Sigmoid colon (tissue), 7 donors: ENCODE results near the gene EEFSEC. TPM values are rescaled to one million over a fixed set of nuclear protein-coding genes. Genes with fewer than 3 reads are reported as not detected.

Experiments used
- DNase-seq: peaks from one replicate; pipeline ENCODE4 v3.0.0-alpha.2; 2019
- H3K27ac ChIP-seq, 4 donors: fragments of 200-600 bp; sonication (generic); one replicate each; pipeline ENCODE4 v1.5.1; 2016 to 2019; ENCODE audit warnings: mild to moderate bottlenecking in 1 of 4
- H3K27me3 ChIP-seq, 3 donors: fragments of 200-600 bp; sonication (generic); one replicate each; pipeline ENCODE4 v1.5.1; 2019; ENCODE audit warnings: mild to moderate bottlenecking in 1 of 3
- H3K36me3 ChIP-seq, 4 donors: fragments of 200-600 bp; sonication (generic); one replicate each; pipeline ENCODE4 v1.5.1; 2016 to 2019
- H3K4me1 ChIP-seq, 4 donors: fragments of 200-600 bp; sonication (generic); one replicate each; pipeline ENCODE4 v1.5.1; 2017 to 2019
- H3K4me3 ChIP-seq, 4 donors: fragments of 200-600 bp; sonication (generic); one replicate each; pipeline ENCODE4 v1.5.1; 2017 to 2019; ENCODE audit warnings: mild to moderate bottlenecking in 2 of 4, moderate library complexity in 1 of 4
- H3K9me3 ChIP-seq, 4 donors: fragments of 200-600 bp in 3 of 4; sonication (generic) in 3 of 4; one replicate each; pipeline versions ENCODE4 v1.5.1 to v1.6.1; 2013 to 2019
- EP300 ChIP-seq, 4 donors: sonication (generic); formaldehyde crosslinking; IDR thresholded peaks; one replicate each; pipeline ENCODE4 v1.6.1; 2017; ENCODE audit warnings: antibody characterized with exemption in 4 of 4
- POLR2A ChIP-seq, 2 donors: fragments of 450-650 bp; IDR thresholded peaks; one replicate each; pipeline ENCODE4 v1.6.1; 2016; ENCODE audit warnings: antibody characterized with exemption in 2 of 2, mild to moderate bottlenecking in 2 of 2, moderate library complexity in 2 of 2
- POLR2AphosphoS5 ChIP-seq, 4 donors: sonication (generic); formaldehyde crosslinking; IDR thresholded peaks; one replicate each; pipeline ENCODE4 v1.6.1; 2017; ENCODE audit warnings: antibody characterized with exemption in 4 of 4
- WGBS, 2 donors: extraction: QIAGEN DNeasy Blood & Tissue Kit; methylation state at CpG; one replicate each; pipeline ENCODE4 v1.1.7; 2013; 5-methylcytosine and 5-hydroxymethylcytosine counted together
- intact Hi-C: fragments of 100-400 bp; cut with DNase I; formaldehyde crosslinking; loops from one replicate; pipeline ENCODE4 v1.15.1; 2023
- polyA plus RNA-seq, 3 donors: library from polyadenylated mRNA; stranded (reverse); fragments of 200-250 nt; gene quantifications; one replicate each; pipeline ENCODE4 v1.2.3, GENCODE V29; 2013
- total RNA-seq, 4 donors: library from RNA; depleted of rRNA; stranded (reverse); fragments of >200 nt; gene quantifications; one replicate each; pipeline ENCODE4 v1.1.0, GENCODE V29; 2016
- TF ChIP-seq, protein P1 (sequence below), 4 experiments: fragments of 450-650 bp in 3 of 4; fragments of 200-600 bp in 1 of 4; IDR thresholded peaks; one replicate each; pipeline ENCODE4 v1.5.1; 2016 to 2019; ENCODE audit warnings: antibody characterized with exemption in 4 of 4, mild to moderate bottlenecking in 3 of 4, moderate library complexity in 2 of 4
- donor health status: healthy with polysubstance abuse.
- donor health status: Bipolar disorder and iron deficiency.
- donor health status: healthy.

Gene EEFSEC
- total and polyA plus RNA-seq, 7 donors, result 5.3 to 16.1 (median 12.2) TPM

DNA sequence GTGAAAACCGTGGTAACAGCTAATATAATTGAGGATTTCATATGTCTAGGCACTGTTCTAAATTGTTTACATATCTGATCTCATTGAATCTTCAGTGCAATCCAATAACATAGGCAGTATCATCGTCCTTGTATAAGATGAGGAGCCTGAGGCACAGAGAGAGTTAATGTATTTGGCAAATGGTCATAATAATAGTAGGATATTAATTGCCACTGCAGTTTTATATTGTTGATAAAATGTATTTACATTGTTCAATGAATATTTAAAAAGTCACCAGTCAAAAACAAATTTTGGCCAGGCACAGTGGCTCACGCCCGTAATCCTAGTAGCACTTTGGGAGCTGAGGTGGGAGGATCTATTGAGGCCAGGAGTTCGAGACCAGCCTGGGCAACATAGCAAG lies 88.5 kb downstream of the EEFSEC start:
- Histone ChIP-seq H3K4me3 (no peak overlapping the region), H3K27ac (no peak overlapping the region), H3K4me1 (peaks cover 0 to 17% (median 7%) of the 10 kb centered on the region in 4 donors), H3K27me3 (no peaks in the 10 kb centered on the region), H3K9me3 (no peaks in the 10 kb centered on the region), H3K36me3 (peaks cover 0 to 2% (median 0%) of the 10 kb centered on the region in 4 donors)
- TF ChIP-seq, protein P1, sequence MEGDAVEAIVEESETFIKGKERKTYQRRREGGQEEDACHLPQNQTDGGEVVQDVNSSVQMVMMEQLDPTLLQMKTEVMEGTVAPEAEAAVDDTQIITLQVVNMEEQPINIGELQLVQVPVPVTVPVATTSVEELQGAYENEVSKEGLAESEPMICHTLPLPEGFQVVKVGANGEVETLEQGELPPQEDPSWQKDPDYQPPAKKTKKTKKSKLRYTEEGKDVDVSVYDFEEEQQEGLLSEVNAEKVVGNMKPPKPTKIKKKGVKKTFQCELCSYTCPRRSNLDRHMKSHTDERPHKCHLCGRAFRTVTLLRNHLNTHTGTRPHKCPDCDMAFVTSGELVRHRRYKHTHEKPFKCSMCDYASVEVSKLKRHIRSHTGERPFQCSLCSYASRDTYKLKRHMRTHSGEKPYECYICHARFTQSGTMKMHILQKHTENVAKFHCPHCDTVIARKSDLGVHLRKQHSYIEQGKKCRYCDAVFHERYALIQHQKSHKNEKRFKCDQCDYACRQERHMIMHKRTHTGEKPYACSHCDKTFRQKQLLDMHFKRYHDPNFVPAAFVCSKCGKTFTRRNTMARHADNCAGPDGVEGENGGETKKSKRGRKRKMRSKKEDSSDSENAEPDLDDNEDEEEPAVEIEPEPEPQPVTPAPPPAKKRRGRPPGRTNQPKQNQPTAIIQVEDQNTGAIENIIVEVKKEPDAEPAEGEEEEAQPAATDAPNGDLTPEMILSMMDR (IDR thresholded peaks at IDR 0.05), result no peak
- TF ChIP-seq POLR2AphosphoS5 (IDR thresholded peaks at IDR 0.05), result no peak
- TF ChIP-seq EP300 (IDR thresholded peaks at IDR 0.05), result no peak
- no peak for TF ChIP-seq POLR2A (IDR thresholded peaks at IDR 0.05)
- DNase-seq, result no peak
- 92 to 95% methylated on average over 5 of the region's 5 CpGs for WGBS, 2 donors
- intact Hi-C loops, result no loop called here

DNA sequence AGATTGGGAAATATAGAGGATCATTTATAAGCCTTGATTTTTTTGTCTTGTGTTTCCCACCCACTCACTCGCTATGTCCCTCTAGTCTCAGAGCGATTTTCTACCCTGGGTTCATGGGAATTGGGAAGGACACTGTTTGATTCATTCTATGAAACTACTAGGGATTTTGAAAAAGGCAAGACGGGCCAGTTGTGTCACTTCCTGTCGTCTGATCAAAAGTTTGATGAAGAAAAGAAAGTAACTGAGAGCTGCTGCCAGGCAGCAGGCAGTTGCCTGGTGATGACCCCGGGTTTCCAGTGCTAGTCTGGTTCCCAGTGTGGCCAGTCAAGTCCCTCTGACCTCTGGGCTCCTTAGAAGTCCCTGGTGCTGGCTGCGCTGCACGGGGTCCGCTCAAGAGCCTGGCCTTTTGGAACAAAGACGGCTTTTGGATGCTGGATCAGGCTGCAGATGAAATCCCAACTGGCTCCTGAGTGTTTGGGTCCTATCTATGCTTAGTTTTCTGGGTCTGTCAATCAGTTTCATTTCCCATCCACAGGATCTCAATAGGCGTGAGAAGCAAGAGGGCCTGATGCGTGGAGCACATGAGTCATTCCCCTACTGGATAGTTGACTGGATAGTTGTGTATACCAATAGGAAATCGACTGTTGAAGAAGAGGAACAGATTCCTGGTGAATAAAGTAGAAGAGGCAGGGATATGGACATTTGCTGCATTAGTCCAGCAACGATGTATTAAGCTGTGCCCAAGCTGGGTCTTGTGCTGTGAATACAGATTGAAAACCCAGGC lies 89.7 kb downstream of the EEFSEC start:
- intact Hi-C loops, result no loop called here
- peaks cover 0 to 15% (median 5%) of the 10 kb centered on the region in 4 donors for H3K36me3 ChIP-seq
- no peak overlapping the region for H3K4me3 ChIP-seq
- no peaks in the 10 kb centered on the region for H3K9me3 ChIP-seq
- 83 to 89% methylated on average over 13 of the region's 13 CpGs for WGBS, 2 donors
- TF ChIP-seq, protein P1 (IDR thresholded peaks at IDR 0.05), result no peak
- TF ChIP-seq POLR2AphosphoS5 (IDR thresholded peaks at IDR 0.05) (no peak), POLR2A (IDR thresholded peaks at IDR 0.05) (no peak)
- no peak overlapping the region for H3K27ac ChIP-seq
- H3K27me3 ChIP-seq, result no peaks in the 10 kb centered on the region
- peaks cover 0 to 6% (median 3%) of the 10 kb centered on the region in 4 donors for H3K4me1 ChIP-seq
- DNase-seq, result no peak

DNA sequence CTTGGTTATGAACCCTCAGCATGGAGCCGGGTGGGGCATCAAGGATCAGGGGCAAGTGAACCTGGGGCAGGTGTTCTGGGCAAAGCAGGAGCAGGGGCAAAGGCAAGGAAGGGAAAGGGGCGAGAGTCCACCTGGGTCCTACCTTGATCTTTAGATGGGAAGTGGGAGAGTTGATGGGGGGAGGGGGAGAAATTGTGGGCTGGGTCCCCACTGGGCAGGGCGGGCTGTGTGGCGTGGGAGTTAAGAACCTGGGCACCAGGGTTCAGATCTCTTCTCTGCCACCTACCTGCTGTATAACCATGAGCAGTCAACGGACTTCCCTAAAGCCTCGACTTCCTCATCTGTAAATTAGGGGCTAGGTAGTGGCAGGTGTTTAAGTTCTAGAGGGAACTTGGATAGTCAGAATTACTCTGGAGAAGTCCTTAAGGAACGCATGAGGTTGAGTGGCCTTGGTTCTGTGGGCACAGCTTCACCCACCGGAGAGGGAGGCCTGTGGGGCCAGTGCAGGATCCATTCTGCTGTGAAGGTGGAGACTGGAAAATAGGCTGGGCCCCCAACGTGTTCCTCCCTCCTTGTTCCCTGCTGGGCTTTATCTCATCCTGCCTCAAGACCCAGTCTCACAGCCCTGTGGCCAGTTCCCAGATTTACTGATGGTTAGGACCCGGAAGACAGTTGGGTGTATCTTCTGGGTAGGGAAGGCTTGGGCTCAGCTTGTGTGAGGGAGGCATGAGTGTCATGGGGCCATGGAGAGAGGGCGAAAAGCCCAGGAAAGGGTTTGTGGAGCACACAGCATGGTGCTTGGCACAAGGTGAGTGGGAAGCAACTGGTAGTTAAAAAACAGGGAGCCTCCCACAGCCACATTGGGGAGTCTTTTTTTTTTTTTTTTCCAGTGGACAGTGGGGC lies 90.6 kb downstream of the EEFSEC start:
- 78 to 86% methylated on average over 11 of the region's 11 CpGs for WGBS, 2 donors

DNA sequence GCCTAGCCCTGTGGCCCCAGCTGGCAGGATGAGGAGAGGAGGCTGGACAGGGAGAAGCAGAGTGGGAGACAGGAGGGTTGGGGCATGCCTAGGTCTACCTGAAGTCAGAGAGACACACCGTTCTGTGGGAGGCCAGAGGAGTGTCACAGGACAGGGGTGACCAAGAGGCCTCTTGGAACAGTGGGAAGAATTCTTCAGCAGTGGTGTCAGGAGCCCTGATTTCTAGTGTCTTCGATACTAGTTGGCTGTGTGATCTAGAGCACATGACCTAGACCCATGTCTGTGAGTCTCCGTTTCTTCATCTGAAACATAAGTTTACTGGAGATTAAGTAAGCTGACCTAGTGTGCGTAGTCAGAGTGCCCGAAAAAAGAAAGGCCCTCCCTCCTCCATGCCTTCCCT lies 92.2 kb downstream of the EEFSEC start:
- DNase-seq, result no peak
- H3K36me3 ChIP-seq, result peaks cover 0 to 19% (median 7%) of the 10 kb centered on the region in 4 donors
- H3K27ac ChIP-seq, result no peak overlapping the region
- no peaks in the 10 kb centered on the region for H3K4me1 ChIP-seq
- intact Hi-C loops, result no loop called here
- H3K4me3 ChIP-seq, result no peak overlapping the region
- no peaks in the 10 kb centered on the region for H3K9me3 ChIP-seq
- no peak for TF ChIP-seq POLR2AphosphoS5 (IDR thresholded peaks at IDR 0.05)
- no peaks in the 10 kb centered on the region for H3K27me3 ChIP-seq
- 75 to 78% methylated on average over 5 of the region's 5 CpGs for WGBS, 2 donors

More for the DNA sequence above, 90.6 kb downstream of the EEFSEC start:
- no peak overlapping the region for H3K27ac ChIP-seq
- H3K36me3 ChIP-seq, result peaks cover 0 to 19% (median 7%) of the 10 kb centered on the region in 4 donors
- H3K27me3 ChIP-seq, result no peaks in the 10 kb centered on the region
- no peaks in the 10 kb centered on the region for H3K4me1 ChIP-seq
- TF ChIP-seq POLR2AphosphoS5 (IDR thresholded peaks at IDR 0.05) (no peak), EP300 (IDR thresholded peaks at IDR 0.05) (no peak), POLR2A (IDR thresholded peaks at IDR 0.05) (no peak)
- TF ChIP-seq, protein P1 (IDR thresholded peaks at IDR 0.05), result no peak
- no peak for DNase-seq
- no peaks in the 10 kb centered on the region for H3K9me3 ChIP-seq
- intact Hi-C loops, result no loop called here
- no peak overlapping the region for H3K4me3 ChIP-seq
